ENCODE data around the gene EFNA5. TPM values are rescaled to one million over a fixed set of nuclear protein-coding genes. Genes with fewer than 3 reads are reported as not detected.

Gene EFNA5
- polyA plus RNA-seq, 3 donors: 0.01 TPM; not detected in 2

DNA sequence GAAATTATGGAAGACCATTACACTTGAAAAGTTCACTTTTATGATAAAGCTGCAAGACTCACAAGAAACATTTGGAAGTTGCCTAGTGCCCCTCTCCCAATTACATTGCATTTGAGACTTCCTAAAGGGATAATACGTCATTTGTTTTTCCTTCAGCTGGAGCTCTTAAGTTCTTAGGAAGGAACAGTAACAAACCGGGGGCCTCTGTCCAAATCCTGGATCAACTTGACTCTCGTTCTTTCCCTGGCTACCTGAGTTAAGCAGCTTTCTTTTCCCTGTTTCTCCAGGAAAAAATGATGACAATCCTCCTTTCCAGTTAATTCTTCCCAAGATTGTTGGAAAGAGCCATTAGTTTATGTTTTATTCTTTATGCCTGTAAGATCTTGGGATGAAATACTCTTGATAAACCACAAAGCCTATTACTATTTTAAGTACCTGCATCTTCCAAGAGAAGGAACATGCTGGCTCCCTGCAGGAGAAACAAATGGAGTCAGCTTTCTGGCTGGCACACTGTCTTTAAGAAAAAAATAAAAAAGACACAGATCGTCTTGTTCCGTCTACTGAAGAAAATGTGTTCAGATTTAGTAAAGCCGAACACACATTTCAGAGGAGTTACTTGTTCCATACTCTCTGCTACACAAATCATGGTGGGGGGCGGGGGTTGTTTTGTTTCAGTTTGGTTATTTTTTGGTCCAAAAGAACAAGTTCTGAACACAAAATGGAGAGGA is 297.9 kb downstream of the EFNA5 start:
- peaks cover 0 to 2% (median 0%) of the 10 kb centered on the region in 7 donors for H3K9me3 Mint-ChIP-seq

DNA sequence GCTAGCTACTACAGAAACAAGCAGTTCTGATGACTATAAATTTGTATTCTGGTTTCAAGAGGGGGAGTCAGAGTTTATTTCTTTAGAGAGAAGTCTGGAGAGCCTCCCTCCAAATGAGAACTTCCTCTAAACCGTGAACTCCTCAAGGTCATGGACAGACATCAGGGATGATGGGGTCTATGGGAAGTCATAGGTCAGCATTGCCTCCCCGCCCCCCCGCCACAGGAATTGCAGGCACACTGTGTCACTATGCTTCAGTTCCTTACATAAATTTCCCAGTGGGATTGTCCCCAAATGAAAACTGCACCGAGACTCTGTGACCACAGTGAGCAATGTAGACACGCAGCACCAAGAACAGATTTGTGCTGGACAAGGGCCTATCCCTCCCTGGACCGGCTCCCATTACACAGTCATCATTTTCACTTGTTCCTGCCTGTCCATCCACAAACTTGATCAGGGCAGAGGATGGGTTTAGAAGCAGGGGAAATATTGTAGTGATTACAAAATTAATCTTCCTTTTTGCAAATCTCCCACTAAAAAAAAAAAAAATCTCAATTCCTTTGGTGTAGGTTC is 300.3 kb downstream of the EFNA5 start:
- Mint-ChIP-seq H3K27ac (peak overlapping the region in 3 of 7 donors; percentile 17 to 33 (median 24)), H3K9me3 (no peaks in the 10 kb centered on the region), H3K27me3 (ENCODE audit: low read depth in 3 of 3) (no peaks in the 10 kb centered on the region), H3K4me1 (peaks cover 32% of the 10 kb centered on the region), H3K36me3 (no peaks in the 10 kb centered on the region), H3K4me3 (no peak overlapping the region)
- no peaks in the 10 kb centered on the region for H3K79me2 ChIP-seq (ENCODE audit: insufficient read depth, low read length)
- intact Hi-C loops (cut with micrococcal nuclease): no loop called here
- H3K9ac ChIP-seq (ENCODE audit: insufficient read depth, low read length, poor library complexity, severe bottlenecking): no peak overlapping the region
- TF ChIP-seq, protein P1, sequence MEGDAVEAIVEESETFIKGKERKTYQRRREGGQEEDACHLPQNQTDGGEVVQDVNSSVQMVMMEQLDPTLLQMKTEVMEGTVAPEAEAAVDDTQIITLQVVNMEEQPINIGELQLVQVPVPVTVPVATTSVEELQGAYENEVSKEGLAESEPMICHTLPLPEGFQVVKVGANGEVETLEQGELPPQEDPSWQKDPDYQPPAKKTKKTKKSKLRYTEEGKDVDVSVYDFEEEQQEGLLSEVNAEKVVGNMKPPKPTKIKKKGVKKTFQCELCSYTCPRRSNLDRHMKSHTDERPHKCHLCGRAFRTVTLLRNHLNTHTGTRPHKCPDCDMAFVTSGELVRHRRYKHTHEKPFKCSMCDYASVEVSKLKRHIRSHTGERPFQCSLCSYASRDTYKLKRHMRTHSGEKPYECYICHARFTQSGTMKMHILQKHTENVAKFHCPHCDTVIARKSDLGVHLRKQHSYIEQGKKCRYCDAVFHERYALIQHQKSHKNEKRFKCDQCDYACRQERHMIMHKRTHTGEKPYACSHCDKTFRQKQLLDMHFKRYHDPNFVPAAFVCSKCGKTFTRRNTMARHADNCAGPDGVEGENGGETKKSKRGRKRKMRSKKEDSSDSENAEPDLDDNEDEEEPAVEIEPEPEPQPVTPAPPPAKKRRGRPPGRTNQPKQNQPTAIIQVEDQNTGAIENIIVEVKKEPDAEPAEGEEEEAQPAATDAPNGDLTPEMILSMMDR (IDR thresholded peaks at IDR 0.05): no peak
- H3K4me3 ChIP-seq (replicated peaks in 1 of 3; ENCODE audit: low read depth in 2 of 3, low read length in 3 of 3): no peak overlapping the region
- peaks cover 16 to 27% of the 10 kb centered on the region in 2 donors for H3K4me1 ChIP-seq (ENCODE audit: control insufficient read depth in 1 of 2, insufficient read depth in 2 of 2, low read length in 2 of 2)
- no peak overlapping the region for H3K27ac ChIP-seq (ENCODE audit: low read depth in 1 of 2, low read length in 2 of 2)
- no peaks in the 10 kb centered on the region for H3K27me3 ChIP-seq (ENCODE audit: control insufficient read depth in 2 of 2, insufficient read depth in 2 of 2, low read length in 2 of 2)
- no peaks in the 10 kb centered on the region for H3K36me3 ChIP-seq (replicated peaks in 1 of 2; ENCODE audit: control insufficient read depth in 1 of 2, insufficient read depth in 2 of 2, low read length in 2 of 2)
- H3K4me2 ChIP-seq (replicated peaks; ENCODE audit: extremely low read depth, low read length, poor library complexity, severe bottlenecking): no peak overlapping the region
- H4K20me1 ChIP-seq (ENCODE audit: insufficient read depth, low read length): no peaks in the 10 kb centered on the region
- H3K9me3 ChIP-seq (replicated peaks in 1 of 2; ENCODE audit: control insufficient read depth in 1 of 2, insufficient read depth in 1 of 2, low read length in 2 of 2): no peaks in the 10 kb centered on the region
- H2AFZ ChIP-seq (ENCODE audit: insufficient read depth, low read depth, low read length, poor library complexity, severe bottlenecking): no peak overlapping the region
- WGBS (ENCODE audit: insufficient coverage): 95% methylated on average over 2 of the region's 6 CpGs
- DNase-seq: peak in 1 of 3 donors; percentile 63

More for the DNA sequence above, 297.9 kb downstream of the EFNA5 start:
- H2AFZ ChIP-seq (ENCODE audit: insufficient read depth, low read depth, low read length, poor library complexity, severe bottlenecking): no peak overlapping the region
- H3K4me2 ChIP-seq (replicated peaks; ENCODE audit: extremely low read depth, low read length, poor library complexity, severe bottlenecking): no peak overlapping the region
- peaks cover 9 to 16% of the 10 kb centered on the region in 2 donors for H3K4me1 ChIP-seq (ENCODE audit: control insufficient read depth in 1 of 2, insufficient read depth in 2 of 2, low read length in 2 of 2)
- intact Hi-C loops (cut with micrococcal nuclease): no loop called here
- no peaks in the 10 kb centered on the region for H3K36me3 ChIP-seq (replicated peaks in 1 of 2; ENCODE audit: control insufficient read depth in 1 of 2, insufficient read depth in 2 of 2, low read length in 2 of 2)
- H4K20me1 ChIP-seq (ENCODE audit: insufficient read depth, low read length): no peaks in the 10 kb centered on the region
- H3K27ac ChIP-seq (ENCODE audit: low read depth in 1 of 2, low read length in 2 of 2): no peak overlapping the region
- no peaks in the 10 kb centered on the region for H3K27me3 ChIP-seq (ENCODE audit: control insufficient read depth in 2 of 2, insufficient read depth in 2 of 2, low read length in 2 of 2)
- no peak overlapping the region for H3K4me3 ChIP-seq (replicated peaks in 1 of 3; ENCODE audit: low read depth in 2 of 3, low read length in 3 of 3)
- H3K9ac ChIP-seq (ENCODE audit: insufficient read depth, low read length, poor library complexity, severe bottlenecking): no peak overlapping the region
- Mint-ChIP-seq H3K4me1 (peaks cover 19% of the 10 kb centered on the region), H3K27ac (peak overlapping the region in 1 of 7 donors; percentile 30), H3K4me3 (no peak overlapping the region), H3K36me3 (no peaks in the 10 kb centered on the region), H3K27me3 (ENCODE audit: low read depth in 3 of 3) (no peaks in the 10 kb centered on the region)
- WGBS (ENCODE audit: insufficient coverage): 92% methylated on average over 4 of the region's 7 CpGs
- no peaks in the 10 kb centered on the region for H3K9me3 ChIP-seq (replicated peaks in 1 of 2; ENCODE audit: control insufficient read depth in 1 of 2, insufficient read depth in 1 of 2, low read length in 2 of 2)
- H3K79me2 ChIP-seq (ENCODE audit: insufficient read depth, low read length): no peaks in the 10 kb centered on the region
- TF ChIP-seq, protein P1 (IDR thresholded peaks at IDR 0.05): no peak
- DNase-seq: no peak

Measured in CD14-positive monocyte (primary cell).